H9 (cell line): ENCODE results near the gene RTN1. TPM values are rescaled to one million over a fixed set of nuclear protein-coding genes. Genes with fewer than 3 reads are reported as not detected.

Experiments used
- DNase-seq: peaks from one replicate; pipeline ENCODE4 v3.0.0-alpha.2; 2017
- H2AFZ ChIP-seq: one replicate; pipeline ENCODE4 v1.6.1; 2013; ENCODE audit warnings: mild to moderate bottlenecking, low read length, control low read depth, moderate library complexity
- H2AK5ac ChIP-seq: 2 replicates; pipeline ENCODE4 v1.6.1; 2013; ENCODE audit warnings: low read length, control low read depth, mixed read lengths; ENCODE audit not compliant: insufficient read length
- H2BK120ac ChIP-seq: one replicate; pipeline ENCODE4 v1.6.1; 2013; ENCODE audit warnings: low read depth, mild to moderate bottlenecking, low read length, control low read depth, inconsistent platforms; ENCODE audit not compliant: poor library complexity, severe bottlenecking
- H2BK12ac ChIP-seq: 2 replicates; pipeline ENCODE4 v1.6.1; 2013; ENCODE audit warnings: low read length, control low read depth, mixed read lengths, low read depth; ENCODE audit not compliant: insufficient read length
- H2BK15ac ChIP-seq: 2 replicates; pipeline ENCODE4 v1.6.1; 2013; ENCODE audit warnings: low read depth, low read length, control low read depth
- H2BK20ac ChIP-seq: one replicate; pipeline ENCODE4 v1.6.1; 2013; ENCODE audit warnings: low read depth, mild to moderate bottlenecking, low read length, control low read depth, inconsistent platforms; ENCODE audit not compliant: poor library complexity, severe bottlenecking
- H2BK5ac ChIP-seq: 2 replicates; pipeline ENCODE4 v1.6.1; 2013; ENCODE audit warnings: low read length, control low read depth, mixed read lengths; ENCODE audit not compliant: insufficient read length
- H3K14ac ChIP-seq: 2 replicates; pipeline ENCODE4 v1.6.1; 2013; ENCODE audit warnings: low read length, control low read depth; ENCODE audit not compliant: insufficient read depth
- H3K18ac ChIP-seq: 2 replicates; pipeline ENCODE4 v1.6.1; 2013; ENCODE audit warnings: low read depth, mild to moderate bottlenecking, mixed read lengths, low read length, control low read depth; ENCODE audit not compliant: insufficient read length
- H3K23ac ChIP-seq: 2 replicates; pipeline ENCODE4 v1.6.1; 2013; ENCODE audit warnings: low read length, control low read depth, mixed read lengths, low read depth; ENCODE audit not compliant: insufficient read length
- H3K23me2 ChIP-seq: 2 replicates; pipeline ENCODE4 v1.6.1; 2013; ENCODE audit warnings: low read depth, mild to moderate bottlenecking, mixed read lengths, low read length, control low read depth; ENCODE audit not compliant: insufficient read length, poor library complexity, severe bottlenecking
- H3K27ac ChIP-seq: 2 replicates; pipeline ENCODE4 v1.5.1; 2013; ENCODE audit warnings: low read length, control low read depth, mixed read lengths, low read depth; ENCODE audit not compliant: insufficient read length
- H3K27me3 ChIP-seq: 2 replicates; pipeline ENCODE4 v1.6.1; 2013; ENCODE audit warnings: low read length, control low read depth, inconsistent platforms; ENCODE audit not compliant: insufficient read depth
- H3K4ac ChIP-seq: 2 replicates; pipeline ENCODE4 v1.6.1; 2013; ENCODE audit warnings: low read depth, mild to moderate bottlenecking, control low read depth, inconsistent platforms, low read length, moderate library complexity
- H3K4me1 ChIP-seq: 2 replicates; pipeline ENCODE4 v1.6.1; 2013; ENCODE audit warnings: low read length, control low read depth, inconsistent platforms; ENCODE audit not compliant: insufficient read depth
- H3K4me2 ChIP-seq: 2 replicates; pipeline ENCODE4 v1.6.1; 2013; ENCODE audit warnings: low read length, control low read depth, mixed read lengths; ENCODE audit not compliant: insufficient read length, insufficient read depth
- H3K56ac ChIP-seq: 2 replicates; pipeline ENCODE4 v1.6.1; 2013; ENCODE audit warnings: low read depth, mild to moderate bottlenecking, mixed read lengths, low read length, control low read depth; ENCODE audit not compliant: insufficient read length
- H3K79me1 ChIP-seq: 2 replicates; pipeline ENCODE4 v1.6.1; 2013; ENCODE audit warnings: low read depth, mild to moderate bottlenecking, moderate library complexity, low read length, control low read depth, inconsistent platforms; ENCODE audit not compliant: insufficient read depth, poor library complexity, severe bottlenecking
- H3K79me2 ChIP-seq: 2 replicates; pipeline ENCODE4 v1.6.1; 2013; ENCODE audit warnings: low read length, control low read depth, inconsistent platforms; ENCODE audit not compliant: insufficient read depth
- H3K9ac ChIP-seq: 2 replicates; pipeline ENCODE4 v1.6.1; 2013; ENCODE audit warnings: low read length, control low read depth, mixed read lengths; ENCODE audit not compliant: insufficient read length; ENCODE audit errors: extremely low read depth
- H3K9me3 ChIP-seq: one replicate; pipeline ENCODE4 v1.6.1; 2013; ENCODE audit warnings: low read depth, low read length, inconsistent platforms; ENCODE audit not compliant: control insufficient read depth
- H3T11ph ChIP-seq: one replicate; pipeline ENCODE4 v1.6.1; 2013; ENCODE audit warnings: mild to moderate bottlenecking, low read length, control low read depth, inconsistent platforms
- H4K20me1 ChIP-seq: one replicate; pipeline ENCODE4 v1.6.1; 2013; ENCODE audit not compliant: control insufficient read depth, insufficient read length, insufficient read depth
- H4K5ac ChIP-seq: 2 replicates; pipeline ENCODE4 v1.6.1; 2013; ENCODE audit warnings: low read depth, mild to moderate bottlenecking, mixed read lengths, low read length, control low read depth; ENCODE audit not compliant: insufficient read length
- H4K8ac ChIP-seq: replicated peaks from 2 replicates; pipeline ENCODE4 v1.6.1; 2013; ENCODE audit warnings: low read length, control low read depth, mixed read lengths, low read depth; ENCODE audit not compliant: insufficient read length
- H4K91ac ChIP-seq: 2 replicates; pipeline ENCODE4 v1.6.1; 2013; ENCODE audit warnings: low read depth, mild to moderate bottlenecking, moderate library complexity, mixed read lengths, low read length, control low read depth; ENCODE audit not compliant: insufficient read length
- H3K27ac Mint-ChIP-seq, 3 experiments: 2 replicates in 2 of 3; 3 replicates in 1 of 3; pipeline ENCODE4 v1.8.0; 2020 to 2021; ENCODE audit warnings: mixed read lengths in 3 of 3, mild to moderate bottlenecking in 1 of 3, moderate library complexity in 1 of 3
- H3K27me3 Mint-ChIP-seq: 2 replicates; pipeline ENCODE4 v1.8.0; 2021; ENCODE audit warnings: low read depth, mild to moderate bottlenecking, moderate library complexity, mixed read lengths
- H3K36me3 Mint-ChIP-seq, 3 experiments: 2 replicates in 2 of 3; 3 replicates in 1 of 3; pipeline ENCODE4 v1.8.0; 2020 to 2021; ENCODE audit warnings: low read depth in 3 of 3, mixed read lengths in 3 of 3; ENCODE audit not compliant: insufficient read depth in 1 of 3
- H3K4me1 Mint-ChIP-seq, 2 experiments: 2 replicates each; pipeline ENCODE4 v1.8.0; 2020; ENCODE audit warnings: mixed read lengths in 2 of 2
- H3K4me3 Mint-ChIP-seq, 2 experiments: 2 replicates in 1 of 2; 3 replicates in 1 of 2; pipeline ENCODE4 v1.8.0; 2020 to 2021; ENCODE audit warnings: mild to moderate bottlenecking in 2 of 2, mixed read lengths in 2 of 2, moderate library complexity in 1 of 2
- H3K9me3 Mint-ChIP-seq, 2 experiments: 2 replicates in 1 of 2; 3 replicates in 1 of 2; pipeline ENCODE4 v1.8.0; 2020; ENCODE audit warnings: mild to moderate bottlenecking in 2 of 2, mixed read lengths in 2 of 2, moderate library complexity in 1 of 2
- CTCF ChIP-seq: fragments of 200-600 bp; sonication (generic); conservative IDR thresholded peaks from 3 replicates; pipeline ENCODE4 v1.8.0; 2021; ENCODE audit warnings: antibody characterized with exemption, mild to moderate bottlenecking
- WGBS: extraction: QIAGEN DNeasy Blood & Tissue Kit; methylation state at CpG from one replicate; pipeline ENCODE4 v1.1.7; 2013; ENCODE audit warnings: missing lambda C conversion rate, low lambda C conversion rate, mixed read lengths; ENCODE audit not compliant: insufficient read length; ENCODE audit errors: extremely low coverage; 5-methylcytosine and 5-hydroxymethylcytosine counted together
- total RNA-seq: library from RNA; stranded (reverse); gene quantifications from 2 replicates; pipeline ENCODE4 v1.2.1, GENCODE V29; 2021

The RTN1 gene
- total RNA-seq, 1 experiment from 2014 or later, result 1.8 TPM

- no peak overlapping the region for H2BK12ac ChIP-seq
- no peak overlapping the region for H2BK5ac ChIP-seq
- no peaks in the 10 kb centered on the region for H3K79me2 ChIP-seq
- no peaks in the 10 kb centered on the region for H3K23me2 ChIP-seq
- H3K9me3 ChIP-seq, result no peaks in the 10 kb centered on the region
- H2BK15ac ChIP-seq, result no peak overlapping the region
- no peaks in the 10 kb centered on the region; a peak in 1 of 5 replicates for H3K9me3 Mint-ChIP-seq
- no peak overlapping the region for H2BK20ac ChIP-seq
- no peak overlapping the region for H4K5ac ChIP-seq
- no peak overlapping the region for H3K27ac ChIP-seq
- H3K27me3 Mint-ChIP-seq, result peaks cover 42% of the 10 kb centered on the region
- H3K56ac ChIP-seq, result no peak overlapping the region
- H2AK5ac ChIP-seq, result no peak overlapping the region
- DNase-seq, result peak; percentile 68
- H3K9ac ChIP-seq, result no peak overlapping the region
- no peak overlapping the region for H3K4ac ChIP-seq
- no peaks in the 10 kb centered on the region for H3K79me1 ChIP-seq
- no peak overlapping the region for H2BK120ac ChIP-seq
- no peak overlapping the region for H4K8ac ChIP-seq
- H3K23ac ChIP-seq, result no peak overlapping the region
- H3K18ac ChIP-seq, result no peak overlapping the region
- no peak overlapping the region for H3K27ac Mint-ChIP-seq
- TF ChIP-seq CTCF, result peak; percentile 66
- H2AFZ ChIP-seq, result no peak overlapping the region
- H3K4me3 Mint-ChIP-seq, result peak overlapping the region; percentile 55 to 76
- H3K27me3 ChIP-seq, result no peaks in the 10 kb centered on the region; the same call in 1 of the 2 replicates
- H4K91ac ChIP-seq, result no peak overlapping the region
- no peaks in the 10 kb centered on the region for H4K20me1 ChIP-seq
- H3K4me2 ChIP-seq, result no peak overlapping the region
- no peaks in the 10 kb centered on the region for H3K4me1 ChIP-seq
- H3K4me1 Mint-ChIP-seq, result peaks cover 12 to 16% of the 10 kb centered on the region in 2 experiments
- H3K36me3 Mint-ChIP-seq, result no peaks in the 10 kb centered on the region
- H3K14ac ChIP-seq, result no peak overlapping the region
- H3T11ph ChIP-seq, result no peak overlapping the region
- no CpG with 5 or more reads among the region's 3 CpGs for WGBS
These were observed 239.3 kb downstream of the RTN1 start for GRCh38 chr14:59631237-59631636.
